PC-9 (cell line): ENCODE results near the gene ASB11. TPM values are rescaled to one million over a fixed set of nuclear protein-coding genes. Genes with fewer than 3 reads are reported as not detected.

Experiments used
- BruUV-seq: library from RNA; stranded (reverse); fragments of 400-500 nt; replicated peaks from 2 replicates; lab custom pipeline; 2021; lab: Mats Ljungman, UMichigan
- CTCF ChIA-PET: fragments of 300-600 bp; sonication (Branson Sonifier 250); formaldehyde crosslinking; loops from one replicate; lab custom pipeline; 2022; ENCODE audit warnings: antibody characterized with exemption; lab: Charles Lee
- POLR2A ChIA-PET: fragments of 300-600 bp; sonication (Branson Sonifier 250); formaldehyde crosslinking; loops from one replicate; lab custom pipeline; 2022; ENCODE audit warnings: antibody characterized with exemption; ENCODE audit not compliant: unreplicated experiment; lab: Charles Lee
- DNase-seq, 2 experiments: peaks; one replicate each; pipeline versions ENCODE4 v3.0.0 to v3.0.0-alpha.2; 2015 to 2022; ENCODE audit warnings: mixed read lengths in 1 of 2
- H2AFZ ChIP-seq: fragments of 200-600 bp; sonication (generic); 2 replicates; pipeline ENCODE4 v1.8.1; 2017; ENCODE audit warnings: antibody characterized with exemption
- H3F3A ChIP-seq: fragments of 200-600 bp; sonication (generic); 2 replicates; pipeline ENCODE4 v1.8.1; 2017; ENCODE audit warnings: antibody characterized with exemption, mild to moderate bottlenecking, low read depth; ENCODE audit not compliant: insufficient read depth
- H3K27ac ChIP-seq: fragments of 200-600 bp; sonication (generic); 2 replicates; pipeline ENCODE4 v1.6.1; 2016; ENCODE audit warnings: mixed run types
- H3K27me3 ChIP-seq: fragments of 200-600 bp; sonication (generic); 2 replicates; pipeline ENCODE4 v1.6.1; 2016; ENCODE audit warnings: low read depth, mixed run types; ENCODE audit not compliant: insufficient read depth
- H3K36me3 ChIP-seq: fragments of 200-600 bp; sonication (generic); 2 replicates; pipeline ENCODE4 v1.6.1; 2016; ENCODE audit warnings: low read depth, mixed run types
- H3K4me1 ChIP-seq: fragments of 200-600 bp; sonication (generic); replicated peaks from 2 replicates; pipeline ENCODE4 v1.6.1; 2016; ENCODE audit warnings: mixed run types; ENCODE audit not compliant: insufficient read depth
- H3K4me2 ChIP-seq: fragments of 200-600 bp; sonication (generic); 2 replicates; pipeline ENCODE4 v1.6.1; 2017; ENCODE audit warnings: mixed run types
- H3K4me3 ChIP-seq: fragments of 200-600 bp; sonication (generic); 2 replicates; pipeline ENCODE4 v1.6.1; 2016; ENCODE audit warnings: mixed run types
- H3K79me2 ChIP-seq: fragments of 200-600 bp; sonication (generic); 2 replicates; pipeline ENCODE4 v1.6.1; 2017; ENCODE audit warnings: low read depth, mixed run types
- H3K9me2 ChIP-seq: fragments of 200-600 bp; sonication (generic); 2 replicates; pipeline ENCODE4 v1.8.1; 2017; ENCODE audit warnings: mild to moderate bottlenecking; ENCODE audit not compliant: insufficient read depth
- H3K9me3 ChIP-seq: fragments of 200-600 bp; sonication (generic); 2 replicates; pipeline ENCODE4 v1.8.1; 2016; ENCODE audit warnings: low read depth; ENCODE audit not compliant: insufficient read depth
- H4K20me1 ChIP-seq: fragments of 200-600 bp; sonication (generic); 2 replicates; pipeline ENCODE4 v1.8.1; 2017; ENCODE audit not compliant: insufficient read depth
- CTCF ChIP-seq: fragments of 200-600 bp; sonication (generic); conservative IDR thresholded peaks from 2 replicates; pipeline ENCODE4 v1.6.1; 2017; ENCODE audit warnings: mixed run types, antibody characterized with exemption, mild to moderate bottlenecking, moderate library complexity
- EZH2 ChIP-seq: fragments of 200-600 bp; sonication (generic); IDR thresholded peaks from 2 replicates; pipeline ENCODE4 v1.8.0; 2017; ENCODE audit warnings: antibody characterized with exemption, low read depth
- intact Hi-C: fragments of 100-400 bp; cut with micrococcal nuclease; formaldehyde crosslinking; loops from one replicate; pipeline ENCODE4 v1.10.0; 2022; ENCODE audit not compliant: unreplicated experiment
- total RNA-seq: library from RNA; stranded (reverse); gene quantifications from 2 replicates; pipeline ENCODE4 v1.2.3, GENCODE V29; 2021

Gene ASB11
- total RNA-seq, 1 experiment from 2014 or later = not detected

- POLR2A ChIA-PET = no interaction called here
- no peaks in the 10 kb centered on the region for H3F3A ChIP-seq
- H4K20me1 ChIP-seq = no peaks in the 10 kb centered on the region
- no peak for DNase-seq
- intact Hi-C loops = no loop called here
- TF ChIP-seq CTCF = no peak
- TF ChIP-seq EZH2 = no peak
- H3K9me2 ChIP-seq = no peaks in the 10 kb centered on the region
- H3K36me3 ChIP-seq = no peaks in the 10 kb centered on the region
- no peak overlapping the region for H3K27ac ChIP-seq
- H3K9me3 ChIP-seq = no peaks in the 10 kb centered on the region
- H3K4me3 ChIP-seq = no peak overlapping the region
- H3K4me1 ChIP-seq = no peaks in the 10 kb centered on the region
- no peak overlapping the region for H2AFZ ChIP-seq
- no peak overlapping the region for H3K4me2 ChIP-seq
- CTCF ChIA-PET = no interaction called here
- BruUV-seq = no TSS peak
- no peaks in the 10 kb centered on the region for H3K27me3 ChIP-seq
- H3K79me2 ChIP-seq = no peaks in the 10 kb centered on the region
Measured at GRCh38 chrX:15320297-15320696, 4.9 kb upstream of the ASB11 start.

GRCh38 chrX:15319075-15319474, 3.6 kb upstream of the ASB11 start:
- H3K4me2 ChIP-seq = no peak overlapping the region
- no peaks in the 10 kb centered on the region for H3K9me2 ChIP-seq
- H3K79me2 ChIP-seq = no peaks in the 10 kb centered on the region
- H3K36me3 ChIP-seq = no peaks in the 10 kb centered on the region
- no peak overlapping the region for H3K27ac ChIP-seq
- H3K4me3 ChIP-seq = no peak overlapping the region
- intact Hi-C loops = no loop called here
- H3K27me3 ChIP-seq = no peaks in the 10 kb centered on the region
- CTCF ChIA-PET = no interaction called here
- no peak overlapping the region for H2AFZ ChIP-seq
- no peaks in the 10 kb centered on the region for H3F3A ChIP-seq
- TF ChIP-seq EZH2 = no peak
- TF ChIP-seq CTCF = no peak
- POLR2A ChIA-PET = no interaction called here
- H3K9me3 ChIP-seq = no peaks in the 10 kb centered on the region
- DNase-seq = no peak
- BruUV-seq = no TSS peak
- H3K4me1 ChIP-seq = no peaks in the 10 kb centered on the region
- H4K20me1 ChIP-seq = no peaks in the 10 kb centered on the region

GRCh38 chrX:15314472-15314871, 968 bp downstream of the ASB11 start:
- peaks cover 8% of the 10 kb centered on the region; the same call in 1 of the 2 replicates for H3K4me1 ChIP-seq
- POLR2A ChIA-PET = no interaction called here
- no peak overlapping the region for H3K4me2 ChIP-seq
- H3K27me3 ChIP-seq = no peaks in the 10 kb centered on the region
- no peaks in the 10 kb centered on the region for H3F3A ChIP-seq
- no peaks in the 10 kb centered on the region for H4K20me1 ChIP-seq
- no peaks in the 10 kb centered on the region for H3K9me3 ChIP-seq
- CTCF ChIA-PET = no interaction called here
- no peak overlapping the region for H3K4me3 ChIP-seq
- H3K79me2 ChIP-seq = no peaks in the 10 kb centered on the region
- H3K27ac ChIP-seq = no peak overlapping the region
- no peaks in the 10 kb centered on the region for H3K9me2 ChIP-seq
- no peak overlapping the region for H2AFZ ChIP-seq
- no TSS peak for BruUV-seq
- intact Hi-C loops = no loop called here
- no peak for DNase-seq
- no peaks in the 10 kb centered on the region for H3K36me3 ChIP-seq
- TF ChIP-seq EZH2 = no peak
- no peak for TF ChIP-seq CTCF
